ENCODE results near the gene TBCE. TPM values are rescaled to one million over a fixed set of nuclear protein-coding genes. Genes with fewer than 3 reads are reported as not detected.

TBCE gene
- total RNA-seq, 4 donors from 2014 or later: 19.3 to 33.9 (median 26.8) TPM

DNA sequence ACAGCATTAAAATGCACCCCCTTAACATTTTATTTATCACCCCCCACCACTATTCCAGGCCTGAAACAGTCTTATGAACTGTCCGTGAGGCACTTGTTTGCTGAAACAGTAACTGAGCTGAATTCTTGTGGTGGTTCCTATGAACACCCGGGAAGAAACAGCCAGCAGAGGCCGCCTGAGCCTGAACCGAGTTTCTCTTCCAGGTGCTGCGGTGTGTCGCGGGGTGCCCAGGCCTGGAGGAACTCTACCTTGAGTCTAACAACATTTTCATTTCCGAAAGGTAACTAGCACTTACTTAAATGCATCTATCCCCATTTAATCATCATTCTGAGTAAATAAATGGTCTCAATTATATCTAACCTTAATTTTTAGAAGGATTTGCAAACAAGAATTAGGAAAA lies 66.8 kb downstream of the TBCE start:
- no peak for DNase-seq (ENCODE audit: low spot score in 2 of 2)
- Histone ChIP-seq H3K36me3 (peaks cover 0 to 67% (median 7%) of the 10 kb centered on the region in 3 donors), H3K27ac (no peak overlapping the region), H3K4me3 (no peak overlapping the region), H3K27me3 (no peaks in the 10 kb centered on the region), H3K4me1 (no peaks in the 10 kb centered on the region), H3K9me3 (no peaks in the 10 kb centered on the region)
- TF ChIP-seq POLR2A (IDR thresholded peaks at IDR 0.05) (no peak), EP300 (IDR thresholded peaks at IDR 0.05) (no peak)
- TF ChIP-seq, protein P1, sequence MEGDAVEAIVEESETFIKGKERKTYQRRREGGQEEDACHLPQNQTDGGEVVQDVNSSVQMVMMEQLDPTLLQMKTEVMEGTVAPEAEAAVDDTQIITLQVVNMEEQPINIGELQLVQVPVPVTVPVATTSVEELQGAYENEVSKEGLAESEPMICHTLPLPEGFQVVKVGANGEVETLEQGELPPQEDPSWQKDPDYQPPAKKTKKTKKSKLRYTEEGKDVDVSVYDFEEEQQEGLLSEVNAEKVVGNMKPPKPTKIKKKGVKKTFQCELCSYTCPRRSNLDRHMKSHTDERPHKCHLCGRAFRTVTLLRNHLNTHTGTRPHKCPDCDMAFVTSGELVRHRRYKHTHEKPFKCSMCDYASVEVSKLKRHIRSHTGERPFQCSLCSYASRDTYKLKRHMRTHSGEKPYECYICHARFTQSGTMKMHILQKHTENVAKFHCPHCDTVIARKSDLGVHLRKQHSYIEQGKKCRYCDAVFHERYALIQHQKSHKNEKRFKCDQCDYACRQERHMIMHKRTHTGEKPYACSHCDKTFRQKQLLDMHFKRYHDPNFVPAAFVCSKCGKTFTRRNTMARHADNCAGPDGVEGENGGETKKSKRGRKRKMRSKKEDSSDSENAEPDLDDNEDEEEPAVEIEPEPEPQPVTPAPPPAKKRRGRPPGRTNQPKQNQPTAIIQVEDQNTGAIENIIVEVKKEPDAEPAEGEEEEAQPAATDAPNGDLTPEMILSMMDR (IDR thresholded peaks at IDR 0.05): no peak
- WGBS, 2 donors: 87 to 91% methylated on average over 8 of the region's 8 CpGs

DNA sequence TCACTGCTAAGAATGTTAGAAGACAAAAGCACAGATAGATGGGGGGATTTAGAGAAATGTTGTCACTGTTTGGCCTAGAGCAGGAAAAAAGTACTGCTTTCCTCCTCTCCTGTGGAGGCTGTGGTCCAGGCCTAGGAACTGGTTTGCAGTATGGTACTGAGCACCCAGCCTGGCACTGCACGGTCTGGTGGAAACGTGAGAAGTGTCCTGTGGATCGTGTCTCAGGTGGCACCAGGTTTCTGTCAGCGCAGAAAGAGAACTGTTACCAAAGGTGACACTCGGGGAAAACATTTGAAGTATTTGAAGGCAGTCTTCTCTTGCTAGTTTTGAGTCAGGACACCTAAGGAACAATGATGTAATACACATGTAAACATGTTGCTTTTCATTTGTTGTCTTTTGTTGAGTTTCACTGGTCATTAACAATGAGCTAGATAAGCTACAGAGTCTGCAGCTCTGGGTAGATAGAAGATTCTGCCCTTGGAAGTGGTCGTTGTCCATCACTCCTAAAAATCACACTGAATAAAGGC lies 74.0 kb downstream of the TBCE start:
- WGBS, 2 donors: 92 to 93% methylated on average over 6 of the region's 6 CpGs
- no peak for TF ChIP-seq EP300 (IDR thresholded peaks at IDR 0.05)
- TF ChIP-seq, protein P1 (IDR thresholded peaks at IDR 0.05): no peak
- TF ChIP-seq POLR2A (IDR thresholded peaks at IDR 0.05): no peak

DNA sequence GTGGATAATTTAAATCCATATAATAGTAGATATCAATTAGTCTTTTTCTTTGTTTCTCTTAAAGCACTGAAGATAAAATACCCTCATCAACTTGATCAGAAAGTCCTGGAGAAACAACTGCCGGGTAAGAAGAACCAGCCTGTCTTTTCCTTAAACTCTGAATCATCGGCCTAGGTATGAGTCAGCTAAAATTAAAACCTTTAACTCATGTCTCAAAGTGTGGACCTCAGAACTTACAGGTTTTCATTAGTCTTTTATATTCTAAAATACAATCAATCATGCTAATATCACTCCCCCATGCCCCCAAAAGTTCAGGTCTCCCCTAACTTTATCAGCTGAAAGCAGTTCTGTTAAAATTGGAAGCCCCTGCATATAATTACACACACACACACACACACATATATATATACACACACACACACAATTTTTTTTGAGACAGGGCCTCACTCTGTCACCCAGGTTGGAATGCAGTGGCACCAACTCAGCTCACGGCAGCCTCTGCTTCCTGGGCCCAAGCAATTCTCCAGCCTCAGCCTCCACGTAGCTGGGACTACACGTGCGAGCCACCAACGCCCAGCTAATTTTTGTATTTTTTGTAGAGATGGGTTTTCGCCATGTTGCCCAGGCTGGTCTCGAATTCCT lies 75.7 kb downstream of the TBCE start:
- TF ChIP-seq POLR2A (IDR thresholded peaks at IDR 0.05): no peak
- TF ChIP-seq EP300 (IDR thresholded peaks at IDR 0.05): no peak
- TF ChIP-seq, protein P1 (IDR thresholded peaks at IDR 0.05): no peak
- Histone ChIP-seq H3K36me3 (peaks cover 3 to 100% (median 22%) of the 10 kb centered on the region in 3 donors), H3K4me1 (no peaks in the 10 kb centered on the region), H3K4me3 (no peak overlapping the region), H3K9me3 (no peaks in the 10 kb centered on the region), H3K27ac (no peak overlapping the region), H3K27me3 (no peaks in the 10 kb centered on the region)
- WGBS, 2 donors: 90 to 95% methylated on average over 9 of the region's 9 CpGs
- no peak for DNase-seq (ENCODE audit: low spot score in 2 of 2)

More for the DNA sequence above, 74.0 kb downstream of the TBCE start:
- no peak for DNase-seq (ENCODE audit: low spot score in 2 of 2)
- H3K9me3 ChIP-seq: no peaks in the 10 kb centered on the region
- H3K36me3 ChIP-seq: peaks cover 3 to 100% (median 28%) of the 10 kb centered on the region in 3 donors
- H3K27me3 ChIP-seq: no peaks in the 10 kb centered on the region
- H3K4me1 ChIP-seq: no peaks in the 10 kb centered on the region
- no peak overlapping the region for H3K27ac ChIP-seq
- no peak overlapping the region for H3K4me3 ChIP-seq

DNA sequence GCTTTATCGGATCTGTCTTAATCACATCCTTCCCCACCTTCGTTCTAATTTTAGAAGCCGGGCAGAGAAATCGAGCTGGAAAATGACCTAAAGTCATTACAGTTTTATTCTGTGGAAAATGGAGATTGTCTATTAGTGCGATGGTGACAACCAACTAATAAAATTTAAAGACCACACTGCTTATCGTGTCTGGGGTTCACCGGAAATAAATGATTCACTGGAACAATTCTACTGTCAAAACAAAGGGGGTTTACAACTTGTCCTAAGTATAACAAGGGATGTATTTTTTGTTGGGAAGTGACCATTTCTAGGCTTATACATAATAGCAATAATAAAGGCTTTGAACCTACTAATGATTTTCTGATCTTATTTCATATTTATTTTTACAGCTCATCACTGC lies 81.4 kb downstream of the TBCE start:
- no peaks in the 10 kb centered on the region for H3K27me3 ChIP-seq
- 74 to 77% methylated on average over 7 of the region's 7 CpGs for WGBS, 2 donors
- peaks cover 3 to 98% (median 13%) of the 10 kb centered on the region in 3 donors for H3K36me3 ChIP-seq
- no peaks in the 10 kb centered on the region for H3K4me1 ChIP-seq
- no peak overlapping the region for H3K27ac ChIP-seq
- TF ChIP-seq, protein P1 (IDR thresholded peaks at IDR 0.05): no peak
- TF ChIP-seq POLR2A (IDR thresholded peaks at IDR 0.05) (no peak), EP300 (IDR thresholded peaks at IDR 0.05) (no peak)
- DNase-seq (ENCODE audit: low spot score in 2 of 2): no peak
- H3K4me3 ChIP-seq: no peak overlapping the region
- H3K9me3 ChIP-seq: no peaks in the 10 kb centered on the region

DNA sequence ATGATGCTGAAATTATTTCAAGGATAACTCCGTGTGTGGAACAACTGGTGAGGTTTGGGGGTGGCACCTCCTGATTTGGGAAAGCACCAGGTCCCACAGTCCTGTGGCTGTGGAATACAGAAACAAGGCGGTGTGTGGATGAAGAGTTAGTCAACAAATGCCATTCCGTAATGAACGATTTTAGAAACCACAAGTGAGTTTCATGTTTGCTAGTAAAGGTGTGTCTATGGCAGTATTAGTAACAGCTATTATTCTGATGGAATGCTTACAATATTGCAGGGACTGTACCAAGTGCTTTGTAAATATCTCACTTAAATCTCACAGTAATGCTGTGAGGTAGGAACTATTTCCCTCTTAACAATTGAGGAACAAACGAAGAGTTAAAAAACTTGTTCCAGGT lies 83.2 kb downstream of the TBCE start:
- WGBS, 2 donors: 82 to 88% methylated on average over 5 of the region's 5 CpGs
- Histone ChIP-seq H3K9me3 (no peaks in the 10 kb centered on the region), H3K4me3 (no peak overlapping the region), H3K4me1 (no peaks in the 10 kb centered on the region), H3K36me3 (peaks cover 0 to 91% (median 12%) of the 10 kb centered on the region in 3 donors), H3K27me3 (no peaks in the 10 kb centered on the region), H3K27ac (no peak overlapping the region)
- no peak for DNase-seq (ENCODE audit: low spot score in 2 of 2)
- no peak for TF ChIP-seq POLR2A (IDR thresholded peaks at IDR 0.05)
- TF ChIP-seq EP300 (IDR thresholded peaks at IDR 0.05): no peak
- TF ChIP-seq, protein P1 (IDR thresholded peaks at IDR 0.05): no peak
